Esophagus squamous epithelium (tissue), 5 donors: ENCODE results near the gene PLEKHG4B. TPM values are rescaled to one million over a fixed set of nuclear protein-coding genes. Genes with fewer than 3 reads are reported as not detected.
"Not testable (repeated sequence)": the region's sequence is repeated elsewhere in the genome, so short reads cannot be mapped to it uniquely, and the experiment has no call there.

ENCODE experiments used
- DNase-seq: peaks from one replicate; lab custom pipeline; 2025; lab: John Stamatoyannopoulos, UW
- H3K27ac ChIP-seq, 4 donors: fragments of 200-600 bp; sonication (generic); one replicate each; pipeline ENCODE4 v1.5.1; 2016 to 2019; ENCODE audit warnings: mild to moderate bottlenecking in 1 of 4
- H3K27me3 ChIP-seq, 4 donors: fragments of 200-600 bp; sonication (generic); 1 replicate in 3 of 4; 2 replicates in 1 of 4; pipeline versions ENCODE4 v1.5.1 to v1.6.0; 2017 to 2021; ENCODE audit warnings: antibody characterized with exemption in 1 of 4
- H3K36me3 ChIP-seq, 3 donors: fragments of 200-600 bp; sonication (generic); one replicate each; pipeline ENCODE4 v1.5.1; 2016 to 2019
- H3K4me1 ChIP-seq, 3 donors: fragments of 200-600 bp; sonication (generic); one replicate each; pipeline ENCODE4 v1.5.1; 2017 to 2019
- H3K4me3 ChIP-seq, 4 donors: fragments of 200-600 bp; sonication (generic); 1 replicate in 3 of 4; 2 replicates in 1 of 4; pipeline ENCODE4 v1.5.1; 2016 to 2019; ENCODE audit warnings: mild to moderate bottlenecking in 2 of 4, moderate library complexity in 1 of 4
- H3K9me3 ChIP-seq, 3 donors: fragments of 200-600 bp; sonication (generic); one replicate each; pipeline ENCODE4 v1.5.1; 2016 to 2019
- POLR2A ChIP-seq, 4 donors: fragments of 450-650 bp; IDR thresholded peaks; one replicate each; pipeline ENCODE4 v1.6.1; 2017; ENCODE audit warnings: antibody characterized with exemption in 4 of 4, mild to moderate bottlenecking in 4 of 4, moderate library complexity in 3 of 4
- WGBS, 2 donors: methylation state at CpG; one replicate each; pipeline ENCODE4 v1.1.5; 2018; 5-methylcytosine and 5-hydroxymethylcytosine counted together
- intact Hi-C: fragments of 100-400 bp; cut with DNase I; formaldehyde crosslinking; loops from one replicate; pipeline ENCODE4 v1.15.0; 2022
- total RNA-seq, 4 donors: library from RNA; depleted of rRNA; stranded (reverse); fragments of >200 nt; gene quantifications; one replicate each; pipeline ENCODE4 v1.1.0, GENCODE V29; 2016
- TF ChIP-seq, protein P1 (sequence below), 6 experiments: fragments of 450-650 bp in 4 of 6; fragments of 200-600 bp in 2 of 6; sonication (generic) in 2 of 6; IDR thresholded peaks; one replicate each; pipeline ENCODE4 v1.5.1; 2016 to 2019; ENCODE audit warnings: antibody characterized with exemption in 6 of 6, mild to moderate bottlenecking in 4 of 6, moderate library complexity in 4 of 6
- donor health status: DM: yes; HTN: yes; CAD: no.

The PLEKHG4B gene
- total RNA-seq, 4 donors from 2014 or later: 0.12 to 1.2 (median 0.21) TPM

DNA sequence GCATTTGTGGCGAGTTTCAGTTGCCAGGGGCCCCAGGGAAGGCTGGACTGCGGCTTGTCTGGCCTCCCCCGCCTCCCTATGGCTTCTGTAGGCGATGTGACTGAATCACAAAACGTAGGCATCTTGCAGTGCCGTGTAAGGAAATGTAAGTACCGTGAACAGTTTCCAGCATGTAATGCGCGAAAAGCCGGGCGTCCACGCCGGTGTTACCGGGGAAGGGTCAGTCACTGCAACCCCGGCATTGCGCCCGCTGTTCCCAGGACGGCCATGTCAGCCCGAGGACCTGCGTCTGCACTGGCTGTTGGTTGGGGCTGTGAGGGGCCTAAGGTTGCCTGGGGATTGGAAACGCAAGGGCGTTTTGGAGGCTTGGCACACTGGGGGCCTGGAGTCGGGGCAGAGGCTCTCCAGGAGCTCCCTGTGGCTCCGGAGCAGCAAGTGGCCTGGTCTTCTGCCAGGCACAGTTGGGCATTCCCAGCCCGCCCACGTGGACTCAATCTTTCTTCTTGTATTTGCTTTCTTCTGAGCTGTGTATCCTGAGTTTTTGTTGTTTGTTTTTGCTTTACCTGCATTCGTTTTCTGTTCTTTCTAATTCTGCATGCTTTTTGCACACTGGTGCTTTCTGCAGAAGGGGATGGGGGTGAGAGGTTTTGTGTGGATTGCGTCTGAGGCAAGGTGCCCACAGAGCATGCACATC, 36.9 kb upstream of the PLEKHG4B start:
- TF ChIP-seq, protein P1, sequence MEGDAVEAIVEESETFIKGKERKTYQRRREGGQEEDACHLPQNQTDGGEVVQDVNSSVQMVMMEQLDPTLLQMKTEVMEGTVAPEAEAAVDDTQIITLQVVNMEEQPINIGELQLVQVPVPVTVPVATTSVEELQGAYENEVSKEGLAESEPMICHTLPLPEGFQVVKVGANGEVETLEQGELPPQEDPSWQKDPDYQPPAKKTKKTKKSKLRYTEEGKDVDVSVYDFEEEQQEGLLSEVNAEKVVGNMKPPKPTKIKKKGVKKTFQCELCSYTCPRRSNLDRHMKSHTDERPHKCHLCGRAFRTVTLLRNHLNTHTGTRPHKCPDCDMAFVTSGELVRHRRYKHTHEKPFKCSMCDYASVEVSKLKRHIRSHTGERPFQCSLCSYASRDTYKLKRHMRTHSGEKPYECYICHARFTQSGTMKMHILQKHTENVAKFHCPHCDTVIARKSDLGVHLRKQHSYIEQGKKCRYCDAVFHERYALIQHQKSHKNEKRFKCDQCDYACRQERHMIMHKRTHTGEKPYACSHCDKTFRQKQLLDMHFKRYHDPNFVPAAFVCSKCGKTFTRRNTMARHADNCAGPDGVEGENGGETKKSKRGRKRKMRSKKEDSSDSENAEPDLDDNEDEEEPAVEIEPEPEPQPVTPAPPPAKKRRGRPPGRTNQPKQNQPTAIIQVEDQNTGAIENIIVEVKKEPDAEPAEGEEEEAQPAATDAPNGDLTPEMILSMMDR (IDR thresholded peaks at IDR 0.05): no peak
- no peak for TF ChIP-seq POLR2A (IDR thresholded peaks at IDR 0.05)
- Histone ChIP-seq H3K36me3 (no peaks in the 10 kb centered on the region), H3K27ac (no peak overlapping the region), H3K4me3 (no peak overlapping the region), H3K9me3 (no peaks in the 10 kb centered on the region), H3K4me1 (peaks cover 14 to 19% (median 16%) of the 10 kb centered on the region in 3 donors), H3K27me3 (peaks cover 0 to 79% (median 12%) of the 10 kb centered on the region in 4 donors)
- intact Hi-C loops: no loop called here
- WGBS, 2 donors: 77 to 87% methylated on average over 13 to 26 of the region's 28 CpGs
- no peak for DNase-seq

DNA sequence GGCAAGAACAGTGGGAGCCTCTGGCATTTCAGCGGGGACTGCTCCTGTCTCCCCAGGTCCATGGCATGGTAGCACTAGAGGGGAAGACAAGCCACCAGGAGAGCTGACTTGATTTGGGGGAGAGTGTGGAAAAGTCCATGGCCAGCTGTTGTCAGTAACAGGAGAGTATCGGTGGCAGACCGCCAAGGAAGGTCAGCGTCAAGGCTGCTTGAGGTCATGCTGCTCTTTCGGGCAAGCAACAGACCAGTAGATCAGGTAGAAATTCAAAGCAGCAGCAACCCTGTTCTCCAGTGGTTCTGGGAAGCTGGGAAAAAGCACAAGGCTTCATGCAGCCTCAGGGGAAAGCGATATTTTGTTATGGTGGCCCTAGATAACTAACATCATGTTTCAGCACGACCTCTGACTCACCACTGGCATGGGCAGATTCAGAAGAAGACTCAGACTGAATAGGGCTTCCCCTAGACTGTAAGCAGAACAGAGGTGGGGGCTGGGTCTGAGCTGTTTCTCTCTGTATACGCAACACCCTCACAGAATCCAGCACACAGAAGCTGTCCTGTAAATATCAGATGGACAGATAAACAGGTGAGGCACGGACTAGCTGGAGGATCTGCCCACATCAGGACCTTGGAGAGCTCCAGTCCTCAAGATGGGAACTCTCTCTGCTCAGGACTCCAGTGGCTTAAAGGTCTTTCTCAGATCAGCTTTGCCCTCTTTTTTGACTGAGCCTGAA, 35.2 kb upstream of the PLEKHG4B start:
- WGBS, 2 donors: 62 to 63% methylated on average over 8 to 9 of the region's 9 CpGs
- Histone ChIP-seq H3K4me3 (no peak overlapping the region), H3K27ac (no peak overlapping the region), H3K27me3 (peaks cover 0 to 63% (median 12%) of the 10 kb centered on the region in 4 donors), H3K9me3 (no peaks in the 10 kb centered on the region), H3K36me3 (no peaks in the 10 kb centered on the region), H3K4me1 (peaks cover 14 to 19% (median 16%) of the 10 kb centered on the region in 3 donors)
- DNase-seq: no peak
- TF ChIP-seq, protein P1 (IDR thresholded peaks at IDR 0.05): no peak
- TF ChIP-seq POLR2A (IDR thresholded peaks at IDR 0.05): no peak
- intact Hi-C loops: no loop called here

DNA sequence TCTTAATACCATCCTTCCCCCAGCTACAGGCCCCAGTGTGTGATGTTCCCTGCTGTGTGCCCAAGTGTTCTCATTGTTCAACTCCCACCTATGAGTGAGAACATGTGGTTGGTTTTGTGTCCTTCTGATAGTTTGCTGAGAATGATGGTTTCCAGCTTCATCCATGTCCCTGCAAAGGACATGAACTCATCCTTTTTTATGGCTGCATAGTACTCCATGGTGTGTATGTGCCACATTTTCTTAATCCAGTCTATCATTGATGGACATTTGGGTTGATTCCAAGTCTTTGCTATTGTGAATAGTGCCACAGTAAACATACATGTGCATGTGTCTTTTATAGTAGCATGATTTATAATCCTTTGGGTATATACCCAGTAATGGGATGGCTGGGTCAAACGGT, 31.7 kb upstream of the PLEKHG4B start:
- H3K4me1 ChIP-seq, DNase-seq, H3K27ac ChIP-seq, intact Hi-C loops, H3K4me3 ChIP-seq, H3K36me3 ChIP-seq, H3K9me3 ChIP-seq: not testable (repeated sequence)
- peaks cover 0 to 34% (median 2%) of the 10 kb centered on the region in 4 donors for H3K27me3 ChIP-seq
- 67 to 71% methylated on average over 1 of the region's 1 CpG for WGBS, 2 donors

DNA sequence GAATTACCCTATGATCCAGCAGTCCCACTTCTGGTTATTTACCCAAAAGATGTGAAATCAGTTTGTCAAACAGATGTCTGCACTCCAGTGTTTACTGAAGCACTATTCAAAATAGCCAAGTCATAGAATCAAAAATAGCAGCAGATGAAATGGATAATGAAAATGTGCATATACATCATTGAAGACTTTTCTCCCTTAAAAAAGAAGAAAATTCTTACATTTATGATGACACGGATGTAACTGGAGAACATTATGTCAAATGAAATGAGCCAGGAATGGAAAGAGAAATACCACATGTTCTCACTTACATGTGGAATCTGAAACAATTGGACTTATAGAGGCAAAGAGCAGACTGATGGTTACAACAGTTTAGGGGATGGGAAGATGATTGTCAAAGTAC, 21.5 kb upstream of the PLEKHG4B start:
- 71 to 76% methylated on average over 1 of the region's 1 CpG for WGBS, 2 donors
- Histone ChIP-seq H3K9me3 (peaks cover 0 to 4% (median 0%) of the 10 kb centered on the region in 3 donors), H3K27ac (no peak overlapping the region), H3K4me3 (no peak overlapping the region), H3K4me1 (no peaks in the 10 kb centered on the region), H3K27me3 (peaks cover 0 to 51% (median 0%) of the 10 kb centered on the region in 4 donors), H3K36me3 (no peaks in the 10 kb centered on the region)
- intact Hi-C loops: no loop called here
- no peak for DNase-seq
- TF ChIP-seq, protein P1 (IDR thresholded peaks at IDR 0.05): no peak
- TF ChIP-seq POLR2A (IDR thresholded peaks at IDR 0.05): no peak

DNA sequence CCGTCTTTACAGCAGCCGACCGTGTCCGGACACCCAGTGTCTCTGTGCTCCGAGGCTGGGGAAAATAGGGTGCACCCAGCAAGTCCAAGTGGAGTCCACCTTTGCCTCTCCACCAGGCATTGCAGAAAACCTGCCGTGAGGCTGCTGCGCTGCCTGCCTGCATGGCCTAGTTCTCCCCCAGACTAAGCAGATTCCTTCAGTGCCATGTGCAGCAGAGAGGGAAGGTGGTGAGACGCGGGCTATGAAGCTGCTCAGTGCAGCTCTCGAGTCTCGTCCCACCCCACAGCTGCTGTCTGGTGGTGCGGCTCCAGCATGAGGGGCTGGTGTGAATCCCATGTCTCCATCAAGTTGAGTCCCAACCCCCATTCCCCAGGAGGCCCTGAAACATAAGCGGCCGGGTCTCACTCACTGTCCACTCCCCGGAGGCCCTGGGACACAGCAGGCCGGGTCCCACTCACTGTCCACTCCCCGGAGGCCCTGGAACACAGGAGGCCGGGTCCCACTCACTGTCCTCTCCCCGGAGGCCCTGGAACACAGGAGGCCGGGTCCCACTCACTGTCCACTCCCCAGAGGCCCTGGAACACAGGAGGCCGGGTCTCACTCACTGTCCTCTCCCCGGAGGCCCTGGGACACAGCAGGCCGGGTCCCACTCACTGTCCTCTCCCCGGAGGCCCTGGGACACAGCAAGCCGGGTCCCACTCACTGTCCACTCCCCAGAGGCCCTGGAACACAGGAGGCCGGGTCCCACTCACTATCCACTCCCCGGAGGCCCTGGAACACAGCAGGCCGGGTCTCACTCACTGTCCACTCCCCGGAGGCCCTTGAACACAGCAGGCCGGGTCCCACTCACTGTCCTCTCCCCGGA, 19.4 kb upstream of the PLEKHG4B start:
- intact Hi-C loops, DNase-seq, H3K27ac ChIP-seq, H3K4me3 ChIP-seq, H3K9me3 ChIP-seq, H3K36me3 ChIP-seq, H3K4me1 ChIP-seq: not testable (repeated sequence)
- 71 to 87% methylated on average over 7 to 11 of the region's 31 CpGs for WGBS, 2 donors
- H3K27me3 ChIP-seq: peaks cover 0 to 53% (median 0%) of the 10 kb centered on the region in 4 donors

DNA sequence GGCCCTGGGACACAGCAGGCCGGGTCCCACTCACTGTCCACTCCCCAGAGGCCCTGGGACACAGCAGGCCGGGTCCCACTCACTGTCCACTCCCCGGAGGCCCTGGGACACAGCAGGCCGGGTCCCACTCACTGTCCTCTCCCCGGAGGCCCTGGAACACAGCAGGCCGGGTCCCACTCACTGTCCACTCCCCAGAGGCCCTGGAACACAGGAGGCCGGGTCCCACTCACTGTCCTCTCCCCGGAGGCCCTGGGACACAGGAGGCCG, 18.9 kb upstream of the PLEKHG4B start:
- H3K9me3 ChIP-seq, H3K4me3 ChIP-seq, H3K4me1 ChIP-seq, intact Hi-C loops, DNase-seq, H3K27ac ChIP-seq, H3K36me3 ChIP-seq: not testable (repeated sequence)
- H3K27me3 ChIP-seq: peaks cover 0 to 49% (median 0%) of the 10 kb centered on the region in 4 donors
- WGBS, 2 donors: 60% methylated on average over 1 of the region's 9 CpGs; no CpG with 5 or more reads in 1 of the 2 donors
